ENCODE data around the gene PTMA. TPM values are rescaled to one million over a fixed set of nuclear protein-coding genes. Genes with fewer than 3 reads are reported as not detected.
A peak's percentile ranks its signal among the peaks of the same experiment; 100 is the strongest.

PTMA gene
- total and polyA plus RNA-seq, 9 of the 15 experiments (the other 6 are each of a cell fraction or from before 2014, with no cell fraction given) = 429 to 2,322 (median 1,578) TPM

GRCh38 chr2:231676243-231676642, 32.1 kb upstream of the PTMA start (continued):
- TF ChIP-seq ZNF175 (CRISPR knock-in tag; IDR thresholded peaks at IDR 0.05; ENCODE audit: low read depth) (no peak), ETS2 (tag; IDR thresholded peaks at IDR 0.05; ENCODE audit: borderline replicate concordance, poor library complexity, severe bottlenecking) (no peak), SLC30A9 (CRISPR knock-in tag; IDR thresholded peaks at IDR 0.05) (no peak)

GRCh38 chr2:231677632-231678104, 30.7 kb upstream of the PTMA start:
- H3K79me2 ChIP-seq (ENCODE audit: control insufficient read depth, insufficient read depth, low read length) = no peaks in the 10 kb centered on the region
- peak; percentile 37 to 83 (median 54) for DNase-seq (ENCODE audit: extremely low read depth in 1 of 4, low spot score in 3 of 4)
- no peaks in the 10 kb centered on the region for H4K20me1 ChIP-seq (replicated peaks; ENCODE audit: control insufficient read depth, insufficient read depth, low read length)
- POLR2A ChIA-PET = interaction anchor here (0.7 to 1.0 kb wide), 5 partner anchors 12 to 72 kb away, joined by 3 to 5 read pairs (median 4); no protein-coding TSS in a partner anchor
- CTCF ChIA-PET (ENCODE audit: low intra/inter-chr PET ratio) = interaction anchor here (0.6 to 3.2 kb wide), 4 partner anchors 34 to 223 kb away, joined by 3 to 45 read pairs (median 8); no protein-coding TSS in a partner anchor
- peaks cover 3 to 6% of the 10 kb centered on the region in 2 experiments; a peak in 3 of 5 replicates for H3K27me3 ChIP-seq (ENCODE audit: control insufficient read depth in 2 of 2, insufficient read depth in 2 of 2, low read length in 2 of 2)
- H3K4me1 ChIP-seq (replicated peaks in 1 of 2; ENCODE audit: control insufficient read depth in 2 of 2, insufficient read depth in 2 of 2, low read length in 2 of 2) = peaks cover 10 to 45% of the 10 kb centered on the region in 2 experiments
- H3K4me2 ChIP-seq (ENCODE audit: insufficient read depth, low read length) = no peak overlapping the region; the same call in 1 of the 2 replicates
- intact Hi-C loops (cut with micrococcal nuclease) (loop anchor here (1.0 to 5.0 kb wide), 2 partner anchors 38 to 110 kb away; partner anchors contain the start of gene COPS7B), in situ Hi-C loops (cut with MboI) (loop anchor here (5.0 kb wide), 1 partner anchor 35 kb away; no protein-coding TSS in a partner anchor)
- no peak overlapping the region for H3K9ac ChIP-seq (ENCODE audit: insufficient read depth in 1 of 2, low read depth in 2 of 2, low read length in 2 of 2)
- H3K27ac ChIP-seq (ENCODE audit: extremely low read depth, low read depth, low read length) = no peak overlapping the region
- H3K9me3 ChIP-seq (replicated peaks; ENCODE audit: control insufficient read depth, insufficient read depth, low read depth, low read length) = no peaks in the 10 kb centered on the region
- no peaks in the 10 kb centered on the region for H3K9me1 ChIP-seq (ENCODE audit: control insufficient read depth, insufficient read depth, low read length)
- ATAC-seq = peak; percentile 64
- H3K4me3 ChIP-seq = no peak overlapping the region
- H2AFZ ChIP-seq (ENCODE audit: low read depth, low read length) = peak overlapping the region; percentile 51; the same call in 1 of the 2 replicates
- no TSS peak for BruUV-seq (replicated peaks)
- H3K36me3 ChIP-seq (ENCODE audit: control insufficient read depth, insufficient read depth, low read length) = no peaks in the 10 kb centered on the region
- FAIRE-seq = peak; percentile 85
- 2% methylated on average over 8 of the region's 8 CpGs for WGBS (ENCODE audit: insufficient coverage, low coverage, missing lambda C conversion rate)
- TF ChIP-seq RNF2 (IDR thresholded peaks at IDR 0.05) = no peak
- no peak for TF ChIP-seq ZNF584 (CRISPR knock-in tag; IDR thresholded peaks at IDR 0.05; ENCODE audit: low read depth)
- no peak for TF ChIP-seq ZFPM2 (CRISPR knock-in tag; IDR thresholded peaks at IDR 0.05)
- no peak for TF ChIP-seq KAT2B (IDR thresholded peaks at IDR 0.05; ENCODE audit: low read depth, low read length)
- TF ChIP-seq FOS (IDR thresholded peaks at IDR 0.05; ENCODE audit: extremely low read depth, insufficient read length) = no peak
- TF ChIP-seq ZNF512 (tag; IDR thresholded peaks at IDR 0.05) = 0 out of 2 replicates have a peak, but pooled peaks have one; percentile 19
- no peak for TF ChIP-seq ZNF695 (CRISPR knock-in tag; IDR thresholded peaks at IDR 0.05)
- TF ChIP-seq CREB5 (CRISPR knock-in tag; IDR thresholded peaks at IDR 0.05) = no peak
- peak; percentile 99 for TF ChIP-seq ZNF24 (IDR thresholded peaks at IDR 0.05)
- no peak for TF ChIP-seq ZNF445 (CRISPR knock-in tag; IDR thresholded peaks at IDR 0.05; ENCODE audit: low read depth)
- no peak for TF ChIP-seq ETV6 (IDR thresholded peaks at IDR 0.05; ENCODE audit: borderline replicate concordance in 1 of 2, low read depth in 2 of 2, low read length in 1 of 2)
- no peak for TF ChIP-seq ETV6 (CRISPR knock-in tag; IDR thresholded peaks at IDR 0.05; ENCODE audit: borderline replicate concordance)
- TF ChIP-seq ASH1L (IDR thresholded peaks at IDR 0.05; ENCODE audit: borderline replicate concordance, low read depth, partially characterized antibody) = no peak
- TF ChIP-seq CC2D1A (IDR thresholded peaks at IDR 0.05) = peak; percentile 22; the same call in 1 of the 2 replicates
- TF ChIP-seq BMI1 (IDR thresholded peaks at IDR 0.05; ENCODE audit: low read length) = no peak
- TF ChIP-seq TCF7 (IDR thresholded peaks at IDR 0.05; ENCODE audit: borderline replicate concordance) = no peak
- no peak for TF ChIP-seq ZFP1 (CRISPR knock-in tag; IDR thresholded peaks at IDR 0.05)

Data from K562 (cell line).